Endodermal cell (in vitro differentiated cells): ENCODE data around the gene MYH7. TPM values are rescaled to one million over a fixed set of nuclear protein-coding genes. Genes with fewer than 3 reads are reported as not detected.

Source experiments
- DNase-seq: peaks from one replicate; pipeline ENCODE4 v3.0.0-alpha.2; 2017
- H3K27ac ChIP-seq: 2 replicates; pipeline ENCODE4 v1.5.1; 2013; ENCODE audit warnings: mild to moderate bottlenecking, low read depth, low read length, moderate library complexity
- H3K27me3 ChIP-seq: 2 replicates; pipeline ENCODE4 v1.6.1; 2013; ENCODE audit warnings: mild to moderate bottlenecking, low read length, moderate library complexity; ENCODE audit not compliant: insufficient read depth, control insufficient read depth, poor library complexity, severe bottlenecking
- H3K36me3 ChIP-seq: 2 replicates; pipeline ENCODE4 v1.7.0; 2013; ENCODE audit warnings: mild to moderate bottlenecking, low read length, moderate library complexity; ENCODE audit not compliant: control insufficient read depth, insufficient read depth
- H3K4me1 ChIP-seq: one replicate; pipeline ENCODE4 v1.7.0; 2013; ENCODE audit warnings: low read length; ENCODE audit not compliant: control insufficient read depth, insufficient read depth
- H3K4me3 ChIP-seq: 2 replicates; pipeline ENCODE4 v1.5.1; 2013; ENCODE audit warnings: mild to moderate bottlenecking, low read length, moderate library complexity
- H3K9ac ChIP-seq: 2 replicates; pipeline ENCODE4 v1.6.1; 2013; ENCODE audit warnings: mild to moderate bottlenecking, low read length, moderate library complexity; ENCODE audit not compliant: poor library complexity, severe bottlenecking; ENCODE audit errors: extremely low read depth
- H3K9me3 ChIP-seq: 2 replicates; pipeline ENCODE4 v1.6.1; 2013; ENCODE audit warnings: mild to moderate bottlenecking, low read length, moderate library complexity; ENCODE audit not compliant: control insufficient read depth
- H3K27ac Mint-ChIP-seq: 2 replicates; pipeline ENCODE4 v1.8.0; 2020; ENCODE audit warnings: mixed read lengths
- H3K27me3 Mint-ChIP-seq: 2 replicates; pipeline ENCODE4 v1.8.0; 2021; ENCODE audit warnings: mild to moderate bottlenecking, mixed read lengths; ENCODE audit not compliant: insufficient read depth
- H3K36me3 Mint-ChIP-seq: 2 replicates; pipeline ENCODE4 v1.8.0; 2020; ENCODE audit warnings: low read depth, mixed read lengths
- H3K4me1 Mint-ChIP-seq: 2 replicates; pipeline ENCODE4 v1.8.0; 2020; ENCODE audit warnings: mixed read lengths
- H3K4me3 Mint-ChIP-seq: 2 replicates; pipeline ENCODE4 v1.8.0; 2020; ENCODE audit warnings: mild to moderate bottlenecking, moderate library complexity, mixed read lengths
- H3K9me3 Mint-ChIP-seq: 2 replicates; pipeline ENCODE4 v1.8.0; 2020; ENCODE audit warnings: mild to moderate bottlenecking, mixed read lengths
- WGBS, 2 experiments: methylation state at CpG; one replicate each; pipeline versions ENCODE4 v1.1.5 to v1.1.7; 2013; ENCODE audit warnings: missing lambda C conversion rate in 2 of 2, mixed read lengths in 1 of 2; ENCODE audit not compliant: insufficient coverage in 1 of 2, insufficient read length in 1 of 2; 5-methylcytosine and 5-hydroxymethylcytosine counted together
- long read RNA-seq, 4 experiments: library from polyadenylated mRNA in 2 of 4; library from RNA in 1 of 4; library from capped mRNA in 1 of 4; stranded (forward) in 3 of 4; unstranded in 1 of 4; transcript quantifications; one replicate each; pipeline ENCODE4 v2.0.0, GENCODE V29; 2020 to 2021; ENCODE audit warnings: inconsistent platforms in 1 of 4
- polyA plus RNA-seq, 2 experiments: library from polyadenylated mRNA; stranded (reverse); fragments of 50-300 nt; gene quantifications; one replicate each; pipeline ENCODE4 v1.2.3, GENCODE V29; 2013
- total RNA-seq, 2 donors: library from RNA; stranded (reverse); fragmentation: NEBNext Ultra II Directional in 1 of 2; extraction: Animal tissue kit (Norgen Biotek cat#: 25700) in 1 of 2; gene quantifications; 2 replicates in 1 of 2; 3 replicates in 1 of 2; pipeline ENCODE4 v1.2.1, GENCODE V29; 2021
- TF ChIP-seq, protein P1 (sequence below): fragments of 200-600 bp; sonication (generic); conservative IDR thresholded peaks from 2 replicates; pipeline ENCODE4 v1.5.0; 2021; ENCODE audit warnings: antibody characterized with exemption, mild to moderate bottlenecking

Gene MYH7
- total RNA-seq = under 1 TPM in 1 of 2 donors, not detected in 1; 0.55 TPM
- polyA plus RNA-seq (2013, experiment 1 of 2) = 0.25 TPM
- polyA plus RNA-seq (2013, experiment 2 of 2) = 0.21 TPM
- long read RNA-seq, experiment 1 = 0 reads
- long read RNA-seq, experiment 2 = 0 reads
- long read RNA-seq, experiment 3 = 0 reads
- long read RNA-seq, experiment 4 = 0 reads

DNA sequence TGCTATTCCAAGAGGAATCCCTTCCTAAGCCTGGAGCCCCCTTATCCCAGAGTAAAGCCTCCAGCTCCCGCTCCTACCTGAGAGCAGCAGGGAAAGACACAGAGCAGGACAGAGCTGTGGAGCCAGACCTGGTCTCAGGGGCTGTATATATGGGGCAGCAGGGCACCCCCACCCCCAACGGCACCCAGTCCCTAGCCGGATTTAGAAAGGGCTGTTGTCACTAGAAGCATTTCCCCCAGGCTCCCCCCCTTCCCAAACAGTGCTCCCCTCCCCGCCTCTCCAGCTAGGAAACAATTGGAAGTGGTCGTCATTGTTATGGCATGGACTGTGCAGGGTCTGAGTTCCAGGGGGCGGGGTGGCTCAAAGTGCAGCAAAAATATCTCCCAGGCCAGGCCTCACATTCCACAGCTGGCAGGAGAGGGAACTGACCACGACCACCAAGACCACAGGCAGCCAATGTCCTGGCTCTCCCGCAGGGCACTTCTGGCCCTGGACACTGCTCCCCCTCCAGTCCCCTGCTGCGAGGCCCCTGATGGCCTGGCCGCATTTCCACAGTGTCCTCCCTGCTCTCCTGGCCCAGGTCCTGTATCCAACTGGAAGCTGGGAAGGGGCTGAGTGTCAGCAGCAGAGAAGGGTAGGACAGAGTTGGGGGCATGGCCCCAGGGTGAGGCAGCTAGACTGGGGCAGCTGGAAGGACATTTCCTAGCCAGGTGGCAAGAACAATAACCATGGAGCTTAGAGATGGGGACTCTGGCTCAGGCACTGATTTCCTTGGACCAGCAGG is at the start of gene MYH7:
Gene MYH7, minus strand, starts transcription at position 118 of the 784 bp plus-strand sequence. CDS start 1,928 bp downstream, outside the sequence.
- Histone ChIP-seq H3K27me3 (no peaks in the 10 kb centered on the region), H3K27ac (peak within 1 kb of the TSS; percentile 90), H3K4me3 (no peak within 1 kb of the TSS), H3K9ac (no peak within 1 kb of the TSS), H3K36me3 (no peaks in the 10 kb centered on the region), H3K9me3 (no peaks in the 10 kb centered on the region), H3K4me1 (peaks cover 23% of the 10 kb centered on the region)
- peaks cover 31% of the 10 kb centered on the region for H3K27me3 Mint-ChIP-seq
- no peaks in the 10 kb centered on the region for H3K36me3 Mint-ChIP-seq
- H3K4me1 Mint-ChIP-seq = peaks cover 13% of the 10 kb centered on the region
- DNase-seq = peak; percentile 41
- 63 to 84% methylated on average over 2 to 10 of the region's 10 CpGs for WGBS, 2 experiments
- TF ChIP-seq, protein P1, sequence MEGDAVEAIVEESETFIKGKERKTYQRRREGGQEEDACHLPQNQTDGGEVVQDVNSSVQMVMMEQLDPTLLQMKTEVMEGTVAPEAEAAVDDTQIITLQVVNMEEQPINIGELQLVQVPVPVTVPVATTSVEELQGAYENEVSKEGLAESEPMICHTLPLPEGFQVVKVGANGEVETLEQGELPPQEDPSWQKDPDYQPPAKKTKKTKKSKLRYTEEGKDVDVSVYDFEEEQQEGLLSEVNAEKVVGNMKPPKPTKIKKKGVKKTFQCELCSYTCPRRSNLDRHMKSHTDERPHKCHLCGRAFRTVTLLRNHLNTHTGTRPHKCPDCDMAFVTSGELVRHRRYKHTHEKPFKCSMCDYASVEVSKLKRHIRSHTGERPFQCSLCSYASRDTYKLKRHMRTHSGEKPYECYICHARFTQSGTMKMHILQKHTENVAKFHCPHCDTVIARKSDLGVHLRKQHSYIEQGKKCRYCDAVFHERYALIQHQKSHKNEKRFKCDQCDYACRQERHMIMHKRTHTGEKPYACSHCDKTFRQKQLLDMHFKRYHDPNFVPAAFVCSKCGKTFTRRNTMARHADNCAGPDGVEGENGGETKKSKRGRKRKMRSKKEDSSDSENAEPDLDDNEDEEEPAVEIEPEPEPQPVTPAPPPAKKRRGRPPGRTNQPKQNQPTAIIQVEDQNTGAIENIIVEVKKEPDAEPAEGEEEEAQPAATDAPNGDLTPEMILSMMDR = no peak
- no peaks in the 10 kb centered on the region for H3K9me3 Mint-ChIP-seq
- no peak within 1 kb of the TSS for H3K4me3 Mint-ChIP-seq
- H3K27ac Mint-ChIP-seq = no peak within 1 kb of the TSS

DNA sequence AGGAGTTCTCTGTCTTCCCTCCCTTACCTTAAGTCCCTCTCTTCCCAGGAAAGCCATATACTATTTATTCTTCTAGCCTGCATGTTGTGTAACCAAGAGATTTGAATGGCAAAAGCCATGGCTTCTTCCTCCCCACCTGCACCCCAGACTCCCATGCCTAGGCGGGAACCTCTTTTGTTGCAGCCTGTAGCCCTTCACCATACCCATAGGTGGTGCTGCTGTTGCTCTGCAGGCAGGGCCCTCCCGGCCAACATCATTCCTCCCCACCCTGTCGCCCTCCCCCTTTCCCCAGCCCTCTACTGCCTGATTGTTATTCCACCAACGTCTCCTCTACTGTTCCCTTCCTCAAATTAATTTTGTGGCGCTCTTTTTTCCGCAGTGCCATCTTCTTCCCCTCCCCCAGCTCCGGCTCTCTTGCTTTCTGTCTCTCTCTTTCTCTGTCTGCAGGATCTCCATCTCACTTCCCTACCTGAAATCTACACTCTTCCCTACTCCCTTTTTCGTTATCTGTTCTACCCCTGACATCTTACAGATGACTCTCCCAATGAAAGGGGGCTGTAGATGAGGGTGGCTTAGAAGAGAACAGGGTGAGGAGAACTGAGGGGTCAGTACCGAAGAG is 47.9 kb upstream of the MYH7 start:
- H3K27ac Mint-ChIP-seq = no peak overlapping the region
- peaks cover 42% of the 10 kb centered on the region for H3K4me1 Mint-ChIP-seq
- Histone ChIP-seq H3K27me3 (no peaks in the 10 kb centered on the region), H3K9me3 (no peaks in the 10 kb centered on the region), H3K27ac (peak overlapping the region; percentile 58), H3K36me3 (peaks cover 23% of the 10 kb centered on the region), H3K4me1 (peaks cover 17% of the 10 kb centered on the region), H3K4me3 (no peak overlapping the region), H3K9ac (no peak overlapping the region)
- H3K36me3 Mint-ChIP-seq = peaks cover 1% of the 10 kb centered on the region
- TF ChIP-seq, protein P1 = peak; percentile 94
- no peaks in the 10 kb centered on the region for H3K9me3 Mint-ChIP-seq
- WGBS, 2 experiments = 27 to 31% methylated on average over 7 to 9 of the region's 9 CpGs
- peak; percentile 90 for DNase-seq
- no peaks in the 10 kb centered on the region for H3K27me3 Mint-ChIP-seq
- H3K4me3 Mint-ChIP-seq = no peak overlapping the region

DNA sequence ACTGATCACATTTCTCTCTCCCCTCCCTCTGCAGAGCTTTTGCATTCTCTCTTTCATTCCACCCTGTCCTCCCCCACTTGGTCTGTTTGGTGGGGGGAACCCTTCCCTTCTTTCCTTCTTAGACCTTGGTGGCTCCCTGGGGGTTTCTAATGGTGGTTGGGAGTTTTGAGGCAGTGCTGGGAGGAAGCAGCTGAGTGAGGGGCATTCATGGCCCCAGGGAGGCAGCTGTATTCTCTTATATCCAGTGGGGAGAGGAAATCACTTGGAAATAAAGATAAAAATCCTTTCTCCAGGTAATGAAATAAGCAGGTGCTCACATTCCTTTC is 47.3 kb upstream of the MYH7 start:
- H3K36me3 Mint-ChIP-seq = peaks cover 5% of the 10 kb centered on the region
- H3K27ac Mint-ChIP-seq = no peak overlapping the region
- no peaks in the 10 kb centered on the region for H3K9me3 Mint-ChIP-seq
- Histone ChIP-seq H3K4me1 (peaks cover 17% of the 10 kb centered on the region), H3K4me3 (no peak overlapping the region), H3K9ac (no peak overlapping the region), H3K27ac (peak overlapping the region; percentile 58), H3K27me3 (no peaks in the 10 kb centered on the region), H3K36me3 (peaks cover 28% of the 10 kb centered on the region), H3K9me3 (no peaks in the 10 kb centered on the region)
- TF ChIP-seq, protein P1 = no peak
- peaks cover 38% of the 10 kb centered on the region for H3K4me1 Mint-ChIP-seq
- no peak overlapping the region for H3K4me3 Mint-ChIP-seq
- DNase-seq = no peak
- no peaks in the 10 kb centered on the region for H3K27me3 Mint-ChIP-seq
